PC-9 (cell line): ENCODE results near the gene CALD1. TPM values are rescaled to one million over a fixed set of nuclear protein-coding genes. Genes with fewer than 3 reads are reported as not detected.

Source experiments
- BruUV-seq: library from RNA; stranded (reverse); fragments of 400-500 nt; replicated peaks from 2 replicates; lab custom pipeline; 2021; lab: Mats Ljungman, UMichigan
- CTCF ChIA-PET: fragments of 300-600 bp; sonication (Branson Sonifier 250); formaldehyde crosslinking; loops from one replicate; lab custom pipeline; 2022; ENCODE audit warnings: antibody characterized with exemption; lab: Charles Lee
- POLR2A ChIA-PET: fragments of 300-600 bp; sonication (Branson Sonifier 250); formaldehyde crosslinking; loops from one replicate; lab custom pipeline; 2022; ENCODE audit warnings: antibody characterized with exemption; ENCODE audit not compliant: unreplicated experiment; lab: Charles Lee
- DNase-seq, 2 experiments: peaks; one replicate each; pipeline versions ENCODE4 v3.0.0 to v3.0.0-alpha.2; 2015 to 2022; ENCODE audit warnings: mixed read lengths in 1 of 2
- H2AFZ ChIP-seq: fragments of 200-600 bp; sonication (generic); 2 replicates; pipeline ENCODE4 v1.8.1; 2017; ENCODE audit warnings: antibody characterized with exemption
- H3F3A ChIP-seq: fragments of 200-600 bp; sonication (generic); 2 replicates; pipeline ENCODE4 v1.8.1; 2017; ENCODE audit warnings: antibody characterized with exemption, mild to moderate bottlenecking, low read depth; ENCODE audit not compliant: insufficient read depth
- H3K27ac ChIP-seq: fragments of 200-600 bp; sonication (generic); 2 replicates; pipeline ENCODE4 v1.6.1; 2016; ENCODE audit warnings: mixed run types
- H3K27me3 ChIP-seq: fragments of 200-600 bp; sonication (generic); 2 replicates; pipeline ENCODE4 v1.6.1; 2016; ENCODE audit warnings: low read depth, mixed run types; ENCODE audit not compliant: insufficient read depth
- H3K36me3 ChIP-seq: fragments of 200-600 bp; sonication (generic); 2 replicates; pipeline ENCODE4 v1.6.1; 2016; ENCODE audit warnings: low read depth, mixed run types
- H3K4me1 ChIP-seq: fragments of 200-600 bp; sonication (generic); replicated peaks from 2 replicates; pipeline ENCODE4 v1.6.1; 2016; ENCODE audit warnings: mixed run types; ENCODE audit not compliant: insufficient read depth
- H3K4me2 ChIP-seq: fragments of 200-600 bp; sonication (generic); 2 replicates; pipeline ENCODE4 v1.6.1; 2017; ENCODE audit warnings: mixed run types
- H3K4me3 ChIP-seq: fragments of 200-600 bp; sonication (generic); 2 replicates; pipeline ENCODE4 v1.6.1; 2016; ENCODE audit warnings: mixed run types
- H3K79me2 ChIP-seq: fragments of 200-600 bp; sonication (generic); 2 replicates; pipeline ENCODE4 v1.6.1; 2017; ENCODE audit warnings: low read depth, mixed run types
- H3K9me2 ChIP-seq: fragments of 200-600 bp; sonication (generic); 2 replicates; pipeline ENCODE4 v1.8.1; 2017; ENCODE audit warnings: mild to moderate bottlenecking; ENCODE audit not compliant: insufficient read depth
- H3K9me3 ChIP-seq: fragments of 200-600 bp; sonication (generic); 2 replicates; pipeline ENCODE4 v1.8.1; 2016; ENCODE audit warnings: low read depth; ENCODE audit not compliant: insufficient read depth
- H4K20me1 ChIP-seq: fragments of 200-600 bp; sonication (generic); 2 replicates; pipeline ENCODE4 v1.8.1; 2017; ENCODE audit not compliant: insufficient read depth
- EZH2 ChIP-seq: fragments of 200-600 bp; sonication (generic); IDR thresholded peaks from 2 replicates; pipeline ENCODE4 v1.8.0; 2017; ENCODE audit warnings: antibody characterized with exemption, low read depth
- intact Hi-C: fragments of 100-400 bp; cut with micrococcal nuclease; formaldehyde crosslinking; loops from one replicate; pipeline ENCODE4 v1.10.0; 2022; ENCODE audit not compliant: unreplicated experiment
- total RNA-seq: library from RNA; stranded (reverse); gene quantifications from 2 replicates; pipeline ENCODE4 v1.2.3, GENCODE V29; 2021
- TF ChIP-seq, protein P1 (sequence below): fragments of 200-600 bp; sonication (generic); conservative IDR thresholded peaks from 2 replicates; pipeline ENCODE4 v1.6.1; 2017; ENCODE audit warnings: mixed run types, antibody characterized with exemption, mild to moderate bottlenecking, moderate library complexity

Gene CALD1
- total RNA-seq, 1 experiment from 2014 or later = 84.4 TPM

DNA sequence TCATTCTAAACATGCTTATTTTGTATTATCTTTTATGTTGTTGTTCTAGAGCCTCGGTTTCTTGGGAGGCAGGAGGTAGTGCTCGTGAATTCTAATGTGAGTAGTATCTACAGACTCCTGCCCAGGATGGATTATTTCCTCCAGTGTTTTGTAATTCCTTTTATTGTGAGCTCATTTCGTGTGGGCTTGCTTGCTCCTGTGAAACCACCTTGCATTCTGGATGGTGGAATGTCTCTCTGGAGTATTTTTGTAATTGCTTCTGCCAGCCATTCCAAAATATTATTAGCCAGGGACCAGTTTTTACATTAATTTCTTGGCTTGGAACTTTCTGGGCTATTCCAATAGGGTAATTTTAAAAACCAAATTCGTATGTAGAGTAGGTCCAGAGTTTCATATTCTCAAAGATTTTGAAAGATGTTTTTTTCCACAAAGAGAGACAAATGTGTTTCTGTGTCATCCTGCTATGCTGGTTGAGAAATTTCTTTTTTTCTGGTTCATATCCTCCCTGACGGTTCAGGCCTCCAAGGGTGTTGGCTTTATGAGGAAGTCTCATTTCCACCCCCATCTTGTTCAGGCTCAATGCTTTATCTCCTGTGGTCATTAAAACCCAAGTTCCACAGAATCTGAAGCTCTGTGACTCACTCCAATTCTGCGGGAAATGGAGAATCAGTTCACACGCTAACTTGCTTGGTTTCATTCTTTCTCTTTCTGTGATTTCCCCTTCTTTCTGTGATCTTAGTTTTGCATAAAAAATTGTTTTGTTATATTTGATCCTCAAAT, 41.7 kb upstream of the CALD1 start:
- no peak overlapping the region for H3K4me2 ChIP-seq
- CTCF ChIA-PET = interaction anchor here (0.6 to 1.0 kb wide), 2 partner anchors 13 to 464 kb away, joined by 3 to 4 read pairs; no protein-coding TSS in a partner anchor
- TF ChIP-seq EZH2 = no peak
- TF ChIP-seq, protein P1, sequence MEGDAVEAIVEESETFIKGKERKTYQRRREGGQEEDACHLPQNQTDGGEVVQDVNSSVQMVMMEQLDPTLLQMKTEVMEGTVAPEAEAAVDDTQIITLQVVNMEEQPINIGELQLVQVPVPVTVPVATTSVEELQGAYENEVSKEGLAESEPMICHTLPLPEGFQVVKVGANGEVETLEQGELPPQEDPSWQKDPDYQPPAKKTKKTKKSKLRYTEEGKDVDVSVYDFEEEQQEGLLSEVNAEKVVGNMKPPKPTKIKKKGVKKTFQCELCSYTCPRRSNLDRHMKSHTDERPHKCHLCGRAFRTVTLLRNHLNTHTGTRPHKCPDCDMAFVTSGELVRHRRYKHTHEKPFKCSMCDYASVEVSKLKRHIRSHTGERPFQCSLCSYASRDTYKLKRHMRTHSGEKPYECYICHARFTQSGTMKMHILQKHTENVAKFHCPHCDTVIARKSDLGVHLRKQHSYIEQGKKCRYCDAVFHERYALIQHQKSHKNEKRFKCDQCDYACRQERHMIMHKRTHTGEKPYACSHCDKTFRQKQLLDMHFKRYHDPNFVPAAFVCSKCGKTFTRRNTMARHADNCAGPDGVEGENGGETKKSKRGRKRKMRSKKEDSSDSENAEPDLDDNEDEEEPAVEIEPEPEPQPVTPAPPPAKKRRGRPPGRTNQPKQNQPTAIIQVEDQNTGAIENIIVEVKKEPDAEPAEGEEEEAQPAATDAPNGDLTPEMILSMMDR = no peak

DNA sequence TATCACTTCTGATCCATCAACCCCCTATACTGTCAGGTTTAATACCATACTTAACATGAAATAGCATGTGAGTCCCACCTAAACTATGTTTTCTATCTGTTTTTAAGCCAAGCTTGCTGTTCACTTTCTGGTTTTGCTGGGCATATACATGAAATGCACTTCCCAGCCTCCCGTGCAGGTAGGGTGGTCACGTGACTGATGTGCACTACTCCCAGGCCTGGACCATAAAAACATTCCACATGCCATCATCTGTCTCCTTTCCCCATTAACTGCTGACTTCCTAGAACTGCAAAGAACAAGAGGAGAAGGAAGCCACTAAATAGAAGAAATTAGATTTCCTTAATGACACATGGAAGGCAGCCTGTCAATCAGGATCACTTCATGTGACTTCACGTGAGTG, 40.1 kb upstream of the CALD1 start:
- Histone ChIP-seq H3K27ac (no peak overlapping the region), H3F3A (no peaks in the 10 kb centered on the region), H3K27me3 (no peaks in the 10 kb centered on the region), H3K9me3 (no peaks in the 10 kb centered on the region), H4K20me1 (no peaks in the 10 kb centered on the region), H2AFZ (no peak overlapping the region), H3K4me1 (no peaks in the 10 kb centered on the region), H3K79me2 (no peaks in the 10 kb centered on the region), H3K9me2 (no peaks in the 10 kb centered on the region), H3K4me3 (no peak overlapping the region), H3K4me2 (no peak overlapping the region), H3K36me3 (no peaks in the 10 kb centered on the region)
- intact Hi-C loops = no loop called here
- ChIA-PET POLR2A (no interaction called here), CTCF (no interaction called here)
- TF ChIP-seq EZH2 = no peak
- TF ChIP-seq, protein P1 = no peak
- DNase-seq = no peak
- no TSS peak for BruUV-seq

More for the DNA sequence above, 41.7 kb upstream of the CALD1 start:
- intact Hi-C loops = no loop called here
- H4K20me1 ChIP-seq = no peaks in the 10 kb centered on the region
- POLR2A ChIA-PET = no interaction called here
- no peak overlapping the region for H3K4me3 ChIP-seq
- no peak for DNase-seq
- no peaks in the 10 kb centered on the region for H3K9me3 ChIP-seq
- H2AFZ ChIP-seq = no peak overlapping the region
- no peaks in the 10 kb centered on the region for H3K36me3 ChIP-seq
- no peaks in the 10 kb centered on the region for H3F3A ChIP-seq
- no peak overlapping the region for H3K27ac ChIP-seq
- H3K27me3 ChIP-seq = no peaks in the 10 kb centered on the region
- BruUV-seq = no TSS peak
- no peaks in the 10 kb centered on the region for H3K4me1 ChIP-seq
- no peaks in the 10 kb centered on the region for H3K9me2 ChIP-seq
- no peaks in the 10 kb centered on the region for H3K79me2 ChIP-seq

GRCh38 chr7:134740376-134740775, 39.1 kb upstream of the CALD1 start:
- TF ChIP-seq, protein P1 = no peak
- TF ChIP-seq EZH2 = no peak
- ChIA-PET CTCF (no interaction called here), POLR2A (interaction anchor here (0.6 kb wide), 1 partner anchor 211 kb away, joined by 5 read pairs; no protein-coding TSS in a partner anchor)
- H3K27ac ChIP-seq = no peak overlapping the region
- H3K4me3 ChIP-seq = no peak overlapping the region
- no peak overlapping the region for H3K4me2 ChIP-seq
- no peaks in the 10 kb centered on the region for H3K36me3 ChIP-seq
- H3K27me3 ChIP-seq = no peaks in the 10 kb centered on the region
- no peak for DNase-seq
- no peaks in the 10 kb centered on the region for H3K9me2 ChIP-seq
- no peaks in the 10 kb centered on the region for H4K20me1 ChIP-seq
- no peaks in the 10 kb centered on the region for H3K79me2 ChIP-seq
- no peak overlapping the region for H2AFZ ChIP-seq
- H3K9me3 ChIP-seq = no peaks in the 10 kb centered on the region
- no peaks in the 10 kb centered on the region for H3K4me1 ChIP-seq
- BruUV-seq = no TSS peak
- intact Hi-C loops = no loop called here
- no peaks in the 10 kb centered on the region for H3F3A ChIP-seq
